GM12878 (cell line): ENCODE measurements around the gene ST8SIA1.

Experiments
- JUND ChIP-seq: IDR thresholded peaks from 2 replicates; pipeline ENCODE4 v1.6.1; 2012; ENCODE audit warnings: low read depth, mild to moderate bottlenecking, low read length, improper control_type of control experiment, moderate library complexity
- PML ChIP-seq: IDR thresholded peaks from 2 replicates; pipeline ENCODE4 v1.6.1; 2012; ENCODE audit warnings: low read length, inconsistent platforms
- STAT3 ChIP-seq: IDR thresholded peaks from 2 replicates; pipeline ENCODE4 v1.6.1; 2011; ENCODE audit warnings: low read depth, low read length, improper control_type of control experiment
- TF ChIP-seq, protein P1 (sequence below): IDR thresholded peaks from 2 replicates; pipeline ENCODE4 v1.6.1; 2012; ENCODE audit warnings: mild to moderate bottlenecking, low read depth, low read length
- TF ChIP-seq, protein P2 (sequence below), 3 experiments: IDR thresholded peaks in 2 of 3; conservative IDR thresholded peaks in 1 of 3; 2 replicates each; pipeline ENCODE4 v1.5.1; 2011; ENCODE audit warnings: low read depth in 3 of 3, low read length in 3 of 3, mild to moderate bottlenecking in 3 of 3, control low read depth in 2 of 3, moderate library complexity in 2 of 3, inconsistent platforms in 1 of 3, mixed read lengths in 1 of 3; ENCODE audit not compliant: control insufficient read depth in 2 of 3, insufficient read depth in 1 of 3; ENCODE audit errors: extremely low read depth in 1 of 3

DNA sequence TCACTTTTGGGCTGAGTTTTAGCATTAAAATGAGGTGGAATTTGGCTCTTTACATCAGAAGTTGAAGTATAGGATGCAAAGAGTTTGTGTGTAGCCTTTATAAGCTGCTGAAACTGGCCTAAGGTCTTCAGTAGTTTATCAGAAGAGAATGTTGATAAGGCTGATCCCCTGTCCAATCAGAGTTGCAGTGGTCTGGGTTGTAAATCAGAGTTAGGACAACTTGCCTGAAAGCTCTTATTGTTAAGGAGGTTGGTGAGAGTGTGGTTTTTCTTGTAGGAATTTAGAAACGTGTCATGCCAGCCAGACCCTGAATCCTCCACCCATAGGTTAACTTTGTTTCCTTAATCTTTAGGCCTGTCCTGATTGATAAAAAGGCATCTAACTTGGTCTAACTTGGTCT, 143.5 kb downstream of the ST8SIA1 start:
- TF ChIP-seq, protein P1, sequence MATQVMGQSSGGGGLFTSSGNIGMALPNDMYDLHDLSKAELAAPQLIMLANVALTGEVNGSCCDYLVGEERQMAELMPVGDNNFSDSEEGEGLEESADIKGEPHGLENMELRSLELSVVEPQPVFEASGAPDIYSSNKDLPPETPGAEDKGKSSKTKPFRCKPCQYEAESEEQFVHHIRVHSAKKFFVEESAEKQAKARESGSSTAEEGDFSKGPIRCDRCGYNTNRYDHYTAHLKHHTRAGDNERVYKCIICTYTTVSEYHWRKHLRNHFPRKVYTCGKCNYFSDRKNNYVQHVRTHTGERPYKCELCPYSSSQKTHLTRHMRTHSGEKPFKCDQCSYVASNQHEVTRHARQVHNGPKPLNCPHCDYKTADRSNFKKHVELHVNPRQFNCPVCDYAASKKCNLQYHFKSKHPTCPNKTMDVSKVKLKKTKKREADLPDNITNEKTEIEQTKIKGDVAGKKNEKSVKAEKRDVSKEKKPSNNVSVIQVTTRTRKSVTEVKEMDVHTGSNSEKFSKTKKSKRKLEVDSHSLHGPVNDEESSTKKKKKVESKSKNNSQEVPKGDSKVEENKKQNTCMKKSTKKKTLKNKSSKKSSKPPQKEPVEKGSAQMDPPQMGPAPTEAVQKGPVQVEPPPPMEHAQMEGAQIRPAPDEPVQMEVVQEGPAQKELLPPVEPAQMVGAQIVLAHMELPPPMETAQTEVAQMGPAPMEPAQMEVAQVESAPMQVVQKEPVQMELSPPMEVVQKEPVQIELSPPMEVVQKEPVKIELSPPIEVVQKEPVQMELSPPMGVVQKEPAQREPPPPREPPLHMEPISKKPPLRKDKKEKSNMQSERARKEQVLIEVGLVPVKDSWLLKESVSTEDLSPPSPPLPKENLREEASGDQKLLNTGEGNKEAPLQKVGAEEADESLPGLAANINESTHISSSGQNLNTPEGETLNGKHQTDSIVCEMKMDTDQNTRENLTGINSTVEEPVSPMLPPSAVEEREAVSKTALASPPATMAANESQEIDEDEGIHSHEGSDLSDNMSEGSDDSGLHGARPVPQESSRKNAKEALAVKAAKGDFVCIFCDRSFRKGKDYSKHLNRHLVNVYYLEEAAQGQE = no peak
- no peak for TF ChIP-seq PML
- no peak for TF ChIP-seq STAT3
- TF ChIP-seq, protein P2, sequence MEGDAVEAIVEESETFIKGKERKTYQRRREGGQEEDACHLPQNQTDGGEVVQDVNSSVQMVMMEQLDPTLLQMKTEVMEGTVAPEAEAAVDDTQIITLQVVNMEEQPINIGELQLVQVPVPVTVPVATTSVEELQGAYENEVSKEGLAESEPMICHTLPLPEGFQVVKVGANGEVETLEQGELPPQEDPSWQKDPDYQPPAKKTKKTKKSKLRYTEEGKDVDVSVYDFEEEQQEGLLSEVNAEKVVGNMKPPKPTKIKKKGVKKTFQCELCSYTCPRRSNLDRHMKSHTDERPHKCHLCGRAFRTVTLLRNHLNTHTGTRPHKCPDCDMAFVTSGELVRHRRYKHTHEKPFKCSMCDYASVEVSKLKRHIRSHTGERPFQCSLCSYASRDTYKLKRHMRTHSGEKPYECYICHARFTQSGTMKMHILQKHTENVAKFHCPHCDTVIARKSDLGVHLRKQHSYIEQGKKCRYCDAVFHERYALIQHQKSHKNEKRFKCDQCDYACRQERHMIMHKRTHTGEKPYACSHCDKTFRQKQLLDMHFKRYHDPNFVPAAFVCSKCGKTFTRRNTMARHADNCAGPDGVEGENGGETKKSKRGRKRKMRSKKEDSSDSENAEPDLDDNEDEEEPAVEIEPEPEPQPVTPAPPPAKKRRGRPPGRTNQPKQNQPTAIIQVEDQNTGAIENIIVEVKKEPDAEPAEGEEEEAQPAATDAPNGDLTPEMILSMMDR (IDR thresholded peaks at IDR 0.05 in 2 of 3, conservative IDR thresholded peaks at IDR 0.05 in 1 of 3; ENCODE audit: control insufficient read depth in 2 of 3, extremely low read depth in 1 of 3, insufficient read depth in 1 of 3, low read depth in 3 of 3, low read length in 3 of 3) = no peak
- TF ChIP-seq JUND = no peak
